ENCODE results near the gene CASS4. TPM values are rescaled to one million over a fixed set of nuclear protein-coding genes. Genes with fewer than 3 reads are reported as not detected.

The CASS4 gene
- total and polyA plus RNA-seq, 2 donors (not counting 1 experiment from before 2014, with no cell fraction given), result 17.7 to 65.8 TPM

DNA sequence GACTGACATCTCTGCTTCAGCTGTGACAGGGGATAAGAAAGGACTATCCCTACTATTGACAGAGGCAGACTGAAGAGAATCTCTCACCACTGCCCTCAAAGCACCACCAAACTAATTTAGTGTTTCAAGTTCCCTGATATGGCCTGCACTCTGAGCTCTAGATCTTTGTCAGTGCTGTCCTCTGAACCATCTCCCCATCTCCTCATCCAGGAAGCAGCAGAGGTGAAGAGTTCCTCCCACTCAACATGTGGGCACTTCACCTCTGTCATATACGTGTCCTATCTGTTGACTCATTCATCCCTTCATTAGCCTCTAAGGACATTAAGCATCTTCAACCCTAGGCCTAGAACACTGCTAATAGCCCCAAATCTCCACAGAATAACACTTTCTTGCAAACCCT lies 39.2 kb upstream of the CASS4 start:
- Histone ChIP-seq H3K4me3 (replicated peaks in 1 of 4; ENCODE audit: control extremely low read depth in 1 of 4, insufficient read depth in 1 of 4, low read depth in 3 of 4, low read length in 4 of 4) (no peak overlapping the region), H3K4me1 (ENCODE audit: control insufficient read depth, extremely low read depth, insufficient read depth, low read length) (no peaks in the 10 kb centered on the region), H3K79me2 (ENCODE audit: control insufficient read depth, insufficient read depth, low read length) (peaks cover 30% of the 10 kb centered on the region), H3K9me3 (ENCODE audit: control insufficient read depth, insufficient read depth, low read depth, low read length) (no peaks in the 10 kb centered on the region), H4K20me1 (ENCODE audit: control insufficient read depth, extremely low read depth, insufficient read depth, low read length) (no peaks in the 10 kb centered on the region), H3K27me3 (ENCODE audit: control insufficient read depth, insufficient read depth, low read length) (no peaks in the 10 kb centered on the region), H3K9ac (ENCODE audit: insufficient read depth, low read length) (no peak overlapping the region), H3K27ac (ENCODE audit: insufficient read depth, low read length) (no peak overlapping the region), H3K36me3 (ENCODE audit: control insufficient read depth, insufficient read depth, low read length) (peaks cover 12% of the 10 kb centered on the region), H2AFZ (ENCODE audit: low read length) (no peak overlapping the region), H3K4me2 (ENCODE audit: extremely low read depth, insufficient read depth, low read length) (no peak overlapping the region)
- no peak for TF ChIP-seq EZH2 (IDR thresholded peaks at IDR 0.05; ENCODE audit: low read length, missing control alignments)
- TF ChIP-seq, protein P1, sequence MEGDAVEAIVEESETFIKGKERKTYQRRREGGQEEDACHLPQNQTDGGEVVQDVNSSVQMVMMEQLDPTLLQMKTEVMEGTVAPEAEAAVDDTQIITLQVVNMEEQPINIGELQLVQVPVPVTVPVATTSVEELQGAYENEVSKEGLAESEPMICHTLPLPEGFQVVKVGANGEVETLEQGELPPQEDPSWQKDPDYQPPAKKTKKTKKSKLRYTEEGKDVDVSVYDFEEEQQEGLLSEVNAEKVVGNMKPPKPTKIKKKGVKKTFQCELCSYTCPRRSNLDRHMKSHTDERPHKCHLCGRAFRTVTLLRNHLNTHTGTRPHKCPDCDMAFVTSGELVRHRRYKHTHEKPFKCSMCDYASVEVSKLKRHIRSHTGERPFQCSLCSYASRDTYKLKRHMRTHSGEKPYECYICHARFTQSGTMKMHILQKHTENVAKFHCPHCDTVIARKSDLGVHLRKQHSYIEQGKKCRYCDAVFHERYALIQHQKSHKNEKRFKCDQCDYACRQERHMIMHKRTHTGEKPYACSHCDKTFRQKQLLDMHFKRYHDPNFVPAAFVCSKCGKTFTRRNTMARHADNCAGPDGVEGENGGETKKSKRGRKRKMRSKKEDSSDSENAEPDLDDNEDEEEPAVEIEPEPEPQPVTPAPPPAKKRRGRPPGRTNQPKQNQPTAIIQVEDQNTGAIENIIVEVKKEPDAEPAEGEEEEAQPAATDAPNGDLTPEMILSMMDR (conservative IDR thresholded peaks at IDR 0.05 in 1 of 2, IDR thresholded peaks at IDR 0.05 in 1 of 2; ENCODE audit: low read depth in 1 of 2, low read length in 2 of 2), result no peak
- DNase-seq (ENCODE audit: low read depth in 2 of 2), result no peak

- TF ChIP-seq, protein P1 (conservative IDR thresholded peaks at IDR 0.05 in 1 of 2, IDR thresholded peaks at IDR 0.05 in 1 of 2; ENCODE audit: low read depth in 1 of 2, low read length in 2 of 2), result no peak
- no peak for TF ChIP-seq EZH2 (IDR thresholded peaks at IDR 0.05; ENCODE audit: low read length, missing control alignments)
- H3K27me3 ChIP-seq (ENCODE audit: control insufficient read depth, insufficient read depth, low read length), result no peaks in the 10 kb centered on the region
- no peak overlapping the region for H3K4me3 ChIP-seq (replicated peaks in 1 of 4; ENCODE audit: control extremely low read depth in 1 of 4, insufficient read depth in 1 of 4, low read depth in 3 of 4, low read length in 4 of 4)
- no peaks in the 10 kb centered on the region for H3K4me1 ChIP-seq (ENCODE audit: control insufficient read depth, extremely low read depth, insufficient read depth, low read length)
- H3K9me3 ChIP-seq (ENCODE audit: control insufficient read depth, insufficient read depth, low read depth, low read length), result no peaks in the 10 kb centered on the region
- H2AFZ ChIP-seq (ENCODE audit: low read length), result no peak overlapping the region
- peaks cover 9% of the 10 kb centered on the region for H3K36me3 ChIP-seq (ENCODE audit: control insufficient read depth, insufficient read depth, low read length)
- H3K79me2 ChIP-seq (ENCODE audit: control insufficient read depth, insufficient read depth, low read length), result peaks cover 41% of the 10 kb centered on the region
- H3K4me2 ChIP-seq (ENCODE audit: extremely low read depth, insufficient read depth, low read length), result peak overlapping the region; percentile 28
- no peak overlapping the region for H3K9ac ChIP-seq (ENCODE audit: insufficient read depth, low read length)
- no peak overlapping the region for H3K27ac ChIP-seq (ENCODE audit: insufficient read depth, low read length)
- DNase-seq (ENCODE audit: low read depth in 2 of 2), result peak; percentile 91 to 99
- H4K20me1 ChIP-seq (ENCODE audit: control insufficient read depth, extremely low read depth, insufficient read depth, low read length), result no peaks in the 10 kb centered on the region
These were observed 38.1 kb upstream of the CASS4 start for GRCh38 chr20:56373942-56374341.

GRCh38 chr20:56376331-56376730 lies 35.7 kb upstream of the CASS4 start:
- TF ChIP-seq, protein P1 (conservative IDR thresholded peaks at IDR 0.05 in 1 of 2, IDR thresholded peaks at IDR 0.05 in 1 of 2; ENCODE audit: low read depth in 1 of 2, low read length in 2 of 2), result no peak
- TF ChIP-seq EZH2 (IDR thresholded peaks at IDR 0.05; ENCODE audit: low read length, missing control alignments), result no peak
- no peak overlapping the region for H3K27ac ChIP-seq (ENCODE audit: insufficient read depth, low read length)
- no peaks in the 10 kb centered on the region for H4K20me1 ChIP-seq (ENCODE audit: control insufficient read depth, extremely low read depth, insufficient read depth, low read length)
- DNase-seq (ENCODE audit: low read depth in 2 of 2), result no peak
- H3K79me2 ChIP-seq (ENCODE audit: control insufficient read depth, insufficient read depth, low read length), result peaks cover 45% of the 10 kb centered on the region
- H2AFZ ChIP-seq (ENCODE audit: low read length), result no peak overlapping the region
- H3K4me3 ChIP-seq (replicated peaks in 1 of 4; ENCODE audit: control extremely low read depth in 1 of 4, insufficient read depth in 1 of 4, low read depth in 3 of 4, low read length in 4 of 4), result no peak overlapping the region
- no peaks in the 10 kb centered on the region for H3K9me3 ChIP-seq (ENCODE audit: control insufficient read depth, insufficient read depth, low read depth, low read length)
- H3K36me3 ChIP-seq (ENCODE audit: control insufficient read depth, insufficient read depth, low read length), result peaks cover 2% of the 10 kb centered on the region
- H3K9ac ChIP-seq (ENCODE audit: insufficient read depth, low read length), result no peak overlapping the region
- H3K4me2 ChIP-seq (ENCODE audit: extremely low read depth, insufficient read depth, low read length), result no peak overlapping the region
- H3K4me1 ChIP-seq (ENCODE audit: control insufficient read depth, extremely low read depth, insufficient read depth, low read length), result no peaks in the 10 kb centered on the region
- H3K27me3 ChIP-seq (ENCODE audit: control insufficient read depth, insufficient read depth, low read length), result no peaks in the 10 kb centered on the region

Measured in fibroblast of lung (primary cell).